ENCODE results near the gene RNF112.

- TF ChIP-seq CTCF (conservative IDR thresholded peaks at IDR 0.05; ENCODE audit: low read length) (no peak), EZH2phosphoT487 (IDR thresholded peaks at IDR 0.05; ENCODE audit: borderline replicate concordance, low read depth, low read length) (no peak)
Observed at GRCh38 chr17:19402171-19402570, 8.9 kb upstream of the RNF112 start.

Measured in OCI-LY7 (cell line).